Dermis blood vessel endothelial cell (primary cell): ENCODE measurements around the gene CHN2. TPM values are rescaled to one million over a fixed set of nuclear protein-coding genes. Genes with fewer than 3 reads are reported as not detected.

ENCODE experiments used
- DNase-seq: peaks from one replicate; pipeline ENCODE4 v3.0.0; 2010
- total RNA-seq: library from RNA; depleted of rRNA; stranded (reverse); fragments of >200 nt; gene quantifications from 2 replicates; pipeline ENCODE4 v1.2.3, GENCODE V29; 2014

Gene CHN2
- total RNA-seq, 1 donor from 2014 or later = 6.5 TPM

GRCh38 chr7:29443552-29443951, 249.0 kb downstream of the CHN2 start:
- no peak for DNase-seq

GRCh38 chr7:29444267-29444666, 249.7 kb downstream of the CHN2 start:
- no peak for DNase-seq

- DNase-seq = no peak
These were observed 251.2 kb downstream of the CHN2 start for GRCh38 chr7:29445736-29446135.

- DNase-seq = no peak
These were observed 253.3 kb downstream of the CHN2 start for GRCh38 chr7:29447828-29448227.

- DNase-seq = no peak
These were observed 255.1 kb downstream of the CHN2 start for GRCh38 chr7:29449569-29450260.

GRCh38 chr7:29453021-29453420, 258.4 kb downstream of the CHN2 start:
- no peak for DNase-seq

- no peak for DNase-seq
These were observed 259.9 kb downstream of the CHN2 start for GRCh38 chr7:29454464-29454863.

- no peak for DNase-seq
These were observed 260.4 kb downstream of the CHN2 start for GRCh38 chr7:29454899-29455451.

- no peak for DNase-seq
These were observed 262.6 kb downstream of the CHN2 start for GRCh38 chr7:29457141-29457561.

- no peak for DNase-seq
These were observed 263.0 kb downstream of the CHN2 start for GRCh38 chr7:29457565-29458011.

GRCh38 chr7:29458933-29459332, 264.4 kb downstream of the CHN2 start:
- no peak for DNase-seq

- DNase-seq = no peak
These were observed 265.0 kb downstream of the CHN2 start for GRCh38 chr7:29459589-29459988.

- no peak for DNase-seq
These were observed 267.4 kb downstream of the CHN2 start for GRCh38 chr7:29461996-29462395.

- no peak for DNase-seq
These were observed 269.1 kb downstream of the CHN2 start for GRCh38 chr7:29463504-29464158.

GRCh38 chr7:29464753-29465152, 270.2 kb downstream of the CHN2 start:
- no peak for DNase-seq

- DNase-seq = no peak
These were observed 272.8 kb downstream of the CHN2 start for GRCh38 chr7:29467193-29467926.

GRCh38 chr7:29468196-29468595, 273.6 kb downstream of the CHN2 start:
- DNase-seq = no peak

GRCh38 chr7:29469281-29469680, 274.7 kb downstream of the CHN2 start:
- DNase-seq = no peak

- no peak for DNase-seq
These were observed 275.5 kb downstream of the CHN2 start for GRCh38 chr7:29469976-29470557.

- no peak for DNase-seq
These were observed 277.0 kb downstream of the CHN2 start for GRCh38 chr7:29471444-29472138.

- no peak for DNase-seq
These were observed 282.3 kb downstream of the CHN2 start for GRCh38 chr7:29476916-29477315.

GRCh38 chr7:29478226-29478625, 283.7 kb downstream of the CHN2 start:
- no peak for DNase-seq
